Rectal smooth muscle tissue (tissue), 1 donor: ENCODE results near the gene ST8SIA4.
"Not testable (repeated sequence)": the region's sequence is repeated elsewhere in the genome, so short reads cannot be mapped to it uniquely, and the experiment has no call there.

Source experiments
- H3K27ac ChIP-seq: one replicate; pipeline ENCODE4 v1.7.0; 2013; ENCODE audit warnings: low read depth, low read length, inconsistent platforms
- H3K27me3 ChIP-seq: one replicate; pipeline ENCODE4 v1.7.0; 2013; ENCODE audit warnings: low read length; ENCODE audit not compliant: control insufficient read depth, insufficient read depth
- H3K36me3 ChIP-seq: one replicate; pipeline ENCODE4 v1.7.0; 2013; ENCODE audit warnings: low read length; ENCODE audit not compliant: control insufficient read depth, insufficient read depth
- H3K4me1 ChIP-seq: one replicate; pipeline ENCODE4 v1.7.0; 2013; ENCODE audit warnings: low read length; ENCODE audit not compliant: control insufficient read depth, insufficient read depth
- H3K4me3 ChIP-seq: one replicate; pipeline ENCODE4 v1.7.0; 2013; ENCODE audit warnings: low read length
- H3K9ac ChIP-seq: one replicate; pipeline ENCODE4 v1.7.0; 2013; ENCODE audit warnings: low read length

The ST8SIA4 gene

DNA sequence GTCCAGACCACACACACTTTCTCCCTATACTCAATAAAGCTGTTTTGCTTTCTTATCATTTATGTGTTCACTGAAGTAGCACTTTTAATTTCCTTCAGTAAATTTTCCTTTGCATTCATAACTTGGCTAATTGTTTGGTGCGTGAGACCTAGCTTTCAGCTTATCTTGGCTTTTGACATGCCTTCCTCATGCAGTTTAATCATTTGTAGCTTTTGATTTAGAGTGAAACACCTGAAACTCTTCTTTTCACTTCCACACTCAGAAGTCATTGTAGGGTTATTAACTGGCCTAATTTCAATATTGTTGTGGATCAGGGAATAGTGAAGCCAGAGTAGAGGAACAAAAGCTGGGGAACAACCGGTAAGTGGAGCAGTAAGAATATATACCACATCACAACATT, 114.7 kb downstream of the ST8SIA4 start:
- Histone ChIP-seq H3K4me3 (no peak overlapping the region), H3K27me3 (no peaks in the 10 kb centered on the region), H3K36me3 (no peaks in the 10 kb centered on the region), H3K9ac (no peak overlapping the region), H3K27ac (no peak overlapping the region), H3K4me1 (no peaks in the 10 kb centered on the region)

DNA sequence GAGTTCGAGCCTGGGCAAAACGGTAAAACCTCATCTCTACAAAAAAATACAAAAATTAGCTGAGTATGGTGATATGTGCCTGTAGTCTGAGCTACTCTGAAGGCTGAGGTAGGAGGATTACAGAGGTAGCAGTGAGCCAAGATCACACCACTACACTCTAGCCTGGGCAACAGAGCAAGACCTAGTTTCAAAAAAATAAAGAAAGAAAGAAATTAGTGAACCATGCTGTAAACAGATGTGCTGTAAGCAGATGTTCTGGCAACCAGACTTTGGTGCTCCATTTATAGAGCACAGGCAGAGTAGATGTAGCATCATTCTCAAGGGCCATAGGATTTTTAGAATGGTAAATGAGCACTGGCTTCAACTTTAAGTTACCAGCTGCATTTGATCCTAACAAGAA, 115.4 kb downstream of the ST8SIA4 start:
- Histone ChIP-seq H3K4me3 (no peak overlapping the region), H3K4me1 (no peaks in the 10 kb centered on the region), H3K27ac (no peak overlapping the region), H3K27me3 (no peaks in the 10 kb centered on the region), H3K36me3 (no peaks in the 10 kb centered on the region), H3K9ac (no peak overlapping the region)

DNA sequence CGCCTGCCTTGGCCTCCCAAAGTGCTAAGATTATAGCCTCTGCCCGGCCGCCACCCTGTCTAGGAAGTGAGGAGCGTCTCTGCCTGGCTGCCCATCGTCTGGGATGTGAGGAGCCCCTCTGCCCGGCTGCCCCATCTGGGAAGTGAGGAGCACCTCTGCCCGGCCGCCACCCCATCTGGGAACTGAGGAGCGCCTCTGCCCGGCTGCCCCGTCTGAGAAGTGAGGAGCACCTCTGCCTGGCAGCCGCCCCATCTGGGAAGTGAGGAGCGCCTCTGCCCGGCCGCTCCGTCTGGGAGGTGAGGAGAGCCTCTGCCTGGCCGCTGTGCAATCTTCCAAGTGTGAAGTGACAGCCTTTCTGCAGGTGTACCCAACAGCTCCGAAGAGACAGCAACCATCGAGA, 117.5 kb downstream of the ST8SIA4 start:
- not testable (repeated sequence) for H3K36me3 ChIP-seq, H3K27me3 ChIP-seq, H3K4me3 ChIP-seq, H3K9ac ChIP-seq, H3K27ac ChIP-seq, H3K4me1 ChIP-seq

DNA sequence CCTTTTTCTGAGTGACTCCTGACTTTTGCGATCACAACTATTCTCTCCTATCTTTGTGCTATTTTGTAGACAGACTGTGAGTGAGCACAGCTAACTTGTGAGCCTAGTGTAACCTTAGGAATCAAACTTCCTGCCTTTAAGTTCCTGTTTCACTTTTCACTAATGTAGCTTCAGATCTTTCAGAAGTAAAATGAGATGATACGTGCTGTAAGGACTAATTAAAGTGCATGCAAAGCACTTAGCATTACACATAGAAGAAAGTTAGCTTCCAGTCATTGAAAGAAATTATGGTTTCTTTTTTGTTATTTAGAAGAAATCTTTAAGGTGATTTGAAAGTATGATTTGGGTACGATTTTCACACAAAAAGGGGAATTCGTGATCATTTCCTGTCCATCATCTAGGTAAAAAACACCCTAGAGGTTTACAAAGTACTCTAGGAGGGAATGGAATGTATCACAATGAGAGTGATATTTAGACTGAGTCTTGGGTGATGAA, 122.7 kb downstream of the ST8SIA4 start:
- H3K9ac ChIP-seq, result no peak overlapping the region
- H3K4me1 ChIP-seq, result no peaks in the 10 kb centered on the region
- H3K36me3 ChIP-seq, result no peaks in the 10 kb centered on the region
- H3K27ac ChIP-seq, result peak overlapping the region; percentile 30
- no peaks in the 10 kb centered on the region for H3K27me3 ChIP-seq
- no peak overlapping the region for H3K4me3 ChIP-seq

DNA sequence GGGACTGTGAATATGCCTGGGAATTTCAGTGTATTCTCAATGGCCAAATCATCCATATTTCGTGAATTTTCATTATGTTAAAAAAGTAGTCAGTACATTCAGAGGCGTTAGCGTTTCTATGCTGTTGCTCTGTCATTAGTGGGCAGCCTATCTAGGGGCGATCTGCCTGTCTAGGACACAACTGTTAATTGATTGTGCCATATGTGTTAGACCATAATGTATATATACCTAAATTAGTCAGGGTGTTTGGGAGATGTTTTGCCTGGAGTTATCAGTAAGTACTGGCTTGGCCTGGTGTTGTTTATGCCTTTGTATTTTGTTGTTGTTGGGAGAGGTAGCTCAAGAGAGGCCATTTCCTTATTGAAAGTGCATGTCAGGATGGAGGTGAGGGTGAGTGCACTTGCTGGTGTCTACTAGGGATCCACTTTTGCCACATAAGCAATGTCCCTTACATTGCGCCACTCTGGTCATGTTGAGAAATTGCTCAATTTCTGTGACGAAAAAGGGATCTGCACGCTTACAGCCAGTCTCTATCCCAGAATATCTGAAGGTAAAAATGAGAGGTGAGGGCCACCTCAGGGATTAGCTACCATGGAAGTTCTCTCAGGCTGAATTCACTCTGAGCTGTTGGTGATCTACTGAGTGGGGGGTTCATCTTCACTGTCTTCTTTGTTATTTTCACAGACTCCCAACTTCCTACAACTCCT, 123.3 kb downstream of the ST8SIA4 start:
- Histone ChIP-seq H3K36me3 (no peaks in the 10 kb centered on the region), H3K27me3 (no peaks in the 10 kb centered on the region), H3K9ac (no peak overlapping the region), H3K4me3 (no peak overlapping the region), H3K4me1 (no peaks in the 10 kb centered on the region), H3K27ac (peak overlapping the region; percentile 30)

DNA sequence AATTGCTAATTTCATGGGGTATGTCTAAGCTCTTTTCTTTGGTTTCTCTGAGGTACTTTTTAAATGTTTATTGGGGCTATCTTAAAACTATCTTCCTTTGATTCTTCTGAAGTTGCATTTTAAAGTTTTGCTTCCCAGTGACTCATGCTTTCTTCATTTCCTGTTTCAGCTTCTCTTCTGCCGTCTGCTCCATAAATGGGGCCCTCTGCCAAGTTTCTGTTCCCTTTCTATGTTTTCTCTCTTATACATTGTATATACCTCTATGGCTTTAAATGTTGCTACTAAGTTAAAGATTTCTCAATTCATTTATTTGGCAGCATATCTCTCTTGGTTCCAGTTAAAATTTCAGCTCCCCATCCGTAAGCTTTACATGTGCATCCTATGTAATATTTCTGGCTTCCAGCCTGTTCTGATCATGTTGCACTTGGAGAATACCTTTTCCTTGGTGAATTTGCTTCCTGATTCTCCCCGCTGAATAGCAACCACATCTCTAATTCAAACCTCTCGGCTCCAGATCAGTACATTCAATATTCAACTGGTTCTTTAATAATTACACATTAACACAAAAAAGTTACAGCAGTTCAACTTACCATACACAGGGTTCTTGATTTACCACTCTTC, 125.3 kb downstream of the ST8SIA4 start:
- no peaks in the 10 kb centered on the region for H3K4me1 ChIP-seq
- no peak overlapping the region for H3K9ac ChIP-seq
- no peaks in the 10 kb centered on the region for H3K27me3 ChIP-seq
- no peaks in the 10 kb centered on the region for H3K36me3 ChIP-seq
- no peak overlapping the region for H3K4me3 ChIP-seq
- no peak overlapping the region for H3K27ac ChIP-seq

DNA sequence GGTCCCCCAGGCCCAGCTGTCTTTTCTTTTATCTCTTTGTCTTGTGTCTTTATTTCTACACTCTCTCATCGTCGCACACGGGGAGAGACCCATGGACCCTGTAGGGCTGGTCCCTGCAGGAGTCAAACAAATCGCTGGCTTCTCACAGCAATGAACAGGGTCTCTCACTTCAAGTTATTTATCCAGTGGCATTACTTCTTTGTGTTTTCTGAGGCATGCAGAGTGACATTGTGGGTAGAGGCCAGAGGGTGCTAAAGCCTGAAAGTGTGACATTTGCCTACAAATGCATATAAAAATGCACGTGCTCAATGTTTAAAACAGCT, 127.6 kb downstream of the ST8SIA4 start:
- H3K27me3 ChIP-seq, result no peaks in the 10 kb centered on the region

DNA sequence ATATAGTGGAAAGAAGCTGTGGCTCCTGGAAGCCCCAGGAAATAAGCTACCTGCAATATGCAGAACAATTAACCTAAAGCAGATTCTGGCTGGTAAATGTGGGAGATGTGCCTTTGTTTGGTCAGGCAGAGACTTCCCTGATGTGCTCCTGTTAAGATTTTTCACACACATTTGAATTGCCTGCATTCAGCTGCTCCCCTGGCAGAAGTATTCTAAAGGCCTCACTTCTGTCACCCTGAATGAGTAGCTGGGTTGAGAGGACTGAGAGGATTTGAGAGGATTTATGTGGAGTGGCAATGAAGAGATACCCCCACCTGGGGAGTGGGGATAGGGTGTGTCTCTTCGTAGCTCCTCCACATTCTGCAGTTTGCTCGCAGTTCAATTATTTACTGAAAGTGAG, 130.5 kb downstream of the ST8SIA4 start:
- no peaks in the 10 kb centered on the region for H3K4me1 ChIP-seq
- H3K36me3 ChIP-seq, result no peaks in the 10 kb centered on the region
- H3K27me3 ChIP-seq, result no peaks in the 10 kb centered on the region
- H3K4me3 ChIP-seq, result no peak overlapping the region
- H3K9ac ChIP-seq, result no peak overlapping the region
- no peak overlapping the region for H3K27ac ChIP-seq

More for the DNA sequence above, 127.6 kb downstream of the ST8SIA4 start:
- Histone ChIP-seq H3K4me3 (no peak overlapping the region), H3K27ac (no peak overlapping the region), H3K36me3 (no peaks in the 10 kb centered on the region), H3K9ac (no peak overlapping the region), H3K4me1 (no peaks in the 10 kb centered on the region)

DNA sequence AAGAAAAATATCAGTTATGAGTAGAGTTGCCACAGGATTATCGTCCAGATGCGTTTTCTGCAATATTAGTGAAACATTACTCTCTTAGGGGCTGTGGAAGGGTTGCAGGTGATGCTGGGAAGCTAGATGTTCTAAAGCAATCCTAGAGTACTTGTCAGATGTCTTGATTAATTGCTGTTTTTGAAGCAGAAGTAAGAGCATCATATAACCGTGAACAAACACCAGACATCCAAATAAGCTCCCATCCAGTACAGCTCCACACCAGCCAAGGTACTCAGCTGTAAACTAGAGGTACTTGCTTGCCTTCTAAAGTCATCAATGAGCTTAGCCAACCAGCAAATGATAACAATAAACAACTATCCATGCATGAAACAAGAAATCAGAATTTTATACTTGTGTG, 131.1 kb downstream of the ST8SIA4 start:
- Histone ChIP-seq H3K36me3 (no peaks in the 10 kb centered on the region), H3K4me3 (no peak overlapping the region), H3K27ac (no peak overlapping the region), H3K9ac (no peak overlapping the region), H3K27me3 (no peaks in the 10 kb centered on the region), H3K4me1 (no peaks in the 10 kb centered on the region)

DNA sequence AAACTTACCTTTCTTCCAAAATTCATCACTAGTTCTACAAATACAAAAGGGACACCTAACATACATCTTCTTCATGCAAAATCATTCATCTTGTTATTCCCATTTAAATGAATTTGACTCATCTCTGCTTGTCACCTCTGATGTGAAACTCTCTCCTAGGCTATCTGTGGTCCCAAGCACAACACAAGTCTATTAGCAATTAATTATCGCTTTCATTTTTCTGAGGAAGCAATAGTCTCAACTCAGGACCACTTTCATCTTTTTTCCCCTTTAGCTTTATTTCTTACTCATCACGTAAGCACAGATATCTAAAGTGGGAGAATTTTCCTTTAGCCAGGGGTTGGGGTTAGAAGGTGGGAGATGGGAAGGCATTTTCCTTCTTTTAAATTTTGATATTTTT, 131.9 kb downstream of the ST8SIA4 start:
- H3K4me3 ChIP-seq, result no peak overlapping the region
- H3K27me3 ChIP-seq, result no peaks in the 10 kb centered on the region
- H3K27ac ChIP-seq, result no peak overlapping the region
- no peaks in the 10 kb centered on the region for H3K4me1 ChIP-seq
- no peaks in the 10 kb centered on the region for H3K36me3 ChIP-seq
- H3K9ac ChIP-seq, result no peak overlapping the region

DNA sequence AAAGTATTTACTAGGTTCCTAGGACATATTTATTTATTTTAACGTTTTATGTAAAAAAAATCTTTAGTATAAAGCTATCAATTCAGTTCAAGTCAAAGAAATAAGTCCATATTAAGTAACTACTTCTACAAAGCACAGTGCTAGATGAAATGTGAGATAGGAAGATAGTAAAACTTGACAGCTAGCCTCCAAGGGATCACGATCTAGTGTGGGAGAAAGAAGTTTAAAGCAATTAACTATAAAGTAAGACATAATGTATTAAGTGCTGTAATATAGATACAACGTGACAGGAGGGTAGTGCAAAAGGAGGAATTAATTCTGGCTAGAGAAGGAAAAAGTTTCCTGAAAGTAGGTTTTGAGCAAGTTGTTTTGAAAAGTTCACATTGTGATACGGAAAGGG, 134.9 kb downstream of the ST8SIA4 start:
- H3K36me3 ChIP-seq, result no peaks in the 10 kb centered on the region
- H3K4me3 ChIP-seq, result no peak overlapping the region
- H3K9ac ChIP-seq, result no peak overlapping the region
- H3K27me3 ChIP-seq, result no peaks in the 10 kb centered on the region
- H3K4me1 ChIP-seq, result no peaks in the 10 kb centered on the region
- H3K27ac ChIP-seq, result no peak overlapping the region

DNA sequence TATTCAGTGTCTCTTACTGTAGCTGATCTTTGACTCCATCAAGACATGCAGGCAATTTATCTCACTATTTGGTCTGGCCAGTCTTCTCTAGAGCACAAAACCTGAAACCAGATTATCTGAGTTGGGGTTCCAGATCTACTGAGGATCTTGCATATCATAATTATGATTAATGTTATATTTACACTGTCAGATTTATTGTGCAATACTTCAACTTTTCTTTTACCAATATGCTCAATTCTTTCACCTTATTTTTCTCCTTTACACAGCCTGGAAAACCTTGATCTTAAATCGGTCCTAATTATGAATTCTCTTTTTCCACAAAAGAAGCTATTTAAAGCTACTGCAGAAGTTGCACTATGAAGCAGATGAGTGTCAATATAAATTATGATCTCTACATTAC, 140.1 kb downstream of the ST8SIA4 start:
- Histone ChIP-seq H3K4me1 (no peaks in the 10 kb centered on the region), H3K27me3 (no peaks in the 10 kb centered on the region), H3K27ac (no peak overlapping the region), H3K4me3 (no peak overlapping the region), H3K36me3 (no peaks in the 10 kb centered on the region), H3K9ac (no peak overlapping the region)

DNA sequence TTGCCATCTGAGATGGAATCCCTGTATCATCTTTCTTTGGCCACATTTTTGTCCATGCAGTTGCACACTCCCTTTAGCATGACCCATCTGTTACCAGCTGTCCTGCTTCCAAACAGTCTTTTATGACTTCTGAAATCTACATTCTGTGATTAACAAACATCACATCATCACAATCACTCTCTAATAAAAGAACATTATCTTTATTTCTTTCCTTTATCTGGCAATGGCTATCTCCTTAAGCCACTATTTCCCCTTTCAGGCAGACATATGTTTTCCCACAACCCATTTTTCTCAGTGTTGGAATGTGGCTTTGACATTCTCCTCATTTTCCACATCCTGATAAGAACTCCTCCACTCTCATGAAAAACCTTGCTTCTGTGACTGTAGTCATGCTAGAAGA, 141.0 kb downstream of the ST8SIA4 start:
- Histone ChIP-seq H3K4me3 (no peak overlapping the region), H3K27ac (no peak overlapping the region), H3K27me3 (no peaks in the 10 kb centered on the region), H3K36me3 (no peaks in the 10 kb centered on the region), H3K4me1 (no peaks in the 10 kb centered on the region), H3K9ac (no peak overlapping the region)
